HUES48 (cell line): ENCODE results near the gene ATF5.
A peak's percentile ranks its signal among the peaks of the same experiment; 100 is the strongest.
"Not testable (repeated sequence)": the region's sequence is repeated elsewhere in the genome, so short reads cannot be mapped to it uniquely, and the experiment has no call there.

Experiments used
- H3K27ac ChIP-seq: one replicate; pipeline ENCODE4 v1.7.0; 2013; ENCODE audit warnings: low read depth, low read length, inconsistent platforms
- H3K27me3 ChIP-seq: 2 replicates; pipeline ENCODE4 v1.6.1; 2013; ENCODE audit warnings: mild to moderate bottlenecking, low read length; ENCODE audit not compliant: control insufficient read depth, insufficient read depth
- H3K36me3 ChIP-seq: 2 replicates; pipeline ENCODE4 v1.6.1; 2013; ENCODE audit warnings: low read length; ENCODE audit not compliant: control insufficient read depth, insufficient read depth
- H3K4me1 ChIP-seq: 2 replicates; pipeline ENCODE4 v1.6.1; 2013; ENCODE audit warnings: mild to moderate bottlenecking, low read length; ENCODE audit not compliant: control insufficient read depth, insufficient read depth
- H3K4me3 ChIP-seq: 2 replicates; pipeline ENCODE4 v1.5.1; 2013; ENCODE audit warnings: mild to moderate bottlenecking, low read depth, low read length
- H3K9ac ChIP-seq: 2 replicates; pipeline ENCODE4 v1.6.1; 2013; ENCODE audit warnings: mild to moderate bottlenecking, low read depth, low read length, moderate library complexity
- H3K9me3 ChIP-seq: 2 replicates; pipeline ENCODE4 v1.6.1; 2013; ENCODE audit warnings: low read length; ENCODE audit not compliant: control insufficient read depth, insufficient read depth

ATF5 gene

GRCh38 chr19:49936549-49936948 is 7.5 kb downstream of the ATF5 start:
- Histone ChIP-seq H3K9ac (no peak overlapping the region), H3K4me1 (no peaks in the 10 kb centered on the region), H3K36me3 (no peaks in the 10 kb centered on the region), H3K27ac (no peak overlapping the region), H3K9me3 (no peaks in the 10 kb centered on the region), H3K27me3 (no peaks in the 10 kb centered on the region), H3K4me3 (no peak overlapping the region)

GRCh38 chr19:49937750-49938381 is 8.9 kb downstream of the ATF5 start:
- no peaks in the 10 kb centered on the region for H3K9me3 ChIP-seq
- no peaks in the 10 kb centered on the region for H3K36me3 ChIP-seq
- peak overlapping the region; percentile 29; the same call in 1 of the 2 replicates for H3K4me3 ChIP-seq
- H3K4me1 ChIP-seq, result no peaks in the 10 kb centered on the region
- H3K9ac ChIP-seq, result no peak overlapping the region
- no peak overlapping the region for H3K27ac ChIP-seq
- no peaks in the 10 kb centered on the region for H3K27me3 ChIP-seq

DNA sequence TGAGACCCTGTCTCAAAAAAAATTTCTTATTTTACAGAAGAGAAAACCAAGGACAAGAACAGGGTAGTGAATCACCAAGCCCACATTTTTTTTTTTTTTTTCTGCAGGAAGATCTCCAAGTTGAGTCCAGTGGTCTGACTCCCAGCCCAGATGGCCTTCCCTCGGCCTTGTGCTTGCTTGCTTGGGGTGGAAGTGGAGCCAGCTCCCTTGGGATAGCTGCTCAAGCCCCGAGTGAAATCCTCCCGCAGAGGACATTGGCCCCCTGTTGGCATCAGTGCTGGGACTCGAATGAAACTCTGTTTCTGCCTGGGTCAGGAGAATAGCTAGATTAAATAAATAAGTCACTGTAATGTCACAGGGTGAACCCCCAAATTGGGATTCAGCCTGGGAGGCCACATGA is 9.7 kb downstream of the ATF5 start:
- no peak overlapping the region for H3K9ac ChIP-seq
- H3K27ac ChIP-seq, result no peak overlapping the region
- H3K4me3 ChIP-seq, result no peak overlapping the region
- H3K9me3 ChIP-seq, result no peaks in the 10 kb centered on the region
- H3K27me3 ChIP-seq, result no peaks in the 10 kb centered on the region
- no peaks in the 10 kb centered on the region for H3K36me3 ChIP-seq
- H3K4me1 ChIP-seq, result no peaks in the 10 kb centered on the region

- Histone ChIP-seq H3K36me3 (no peaks in the 10 kb centered on the region), H3K4me3 (no peak overlapping the region), H3K9me3 (no peaks in the 10 kb centered on the region), H3K27me3 (no peaks in the 10 kb centered on the region), H3K9ac (no peak overlapping the region), H3K27ac (no peak overlapping the region), H3K4me1 (no peaks in the 10 kb centered on the region)
These were observed 10.9 kb downstream of the ATF5 start for GRCh38 chr19:49939721-49940481.

- no peaks in the 10 kb centered on the region for H3K4me1 ChIP-seq
- no peaks in the 10 kb centered on the region for H3K27me3 ChIP-seq
- H3K36me3 ChIP-seq, result no peaks in the 10 kb centered on the region
- H3K4me3 ChIP-seq, result no peak overlapping the region
- H3K27ac ChIP-seq, result no peak overlapping the region
- H3K9ac ChIP-seq, result no peak overlapping the region
- H3K9me3 ChIP-seq, result no peaks in the 10 kb centered on the region
These were observed 11.4 kb downstream of the ATF5 start for GRCh38 chr19:49940482-49940791.

GRCh38 chr19:49944567-49944966 is 15.6 kb downstream of the ATF5 start:
- H3K36me3 ChIP-seq, H3K4me3 ChIP-seq, H3K4me1 ChIP-seq, H3K27me3 ChIP-seq, H3K27ac ChIP-seq, H3K9ac ChIP-seq, H3K9me3 ChIP-seq: not testable (repeated sequence)

DNA sequence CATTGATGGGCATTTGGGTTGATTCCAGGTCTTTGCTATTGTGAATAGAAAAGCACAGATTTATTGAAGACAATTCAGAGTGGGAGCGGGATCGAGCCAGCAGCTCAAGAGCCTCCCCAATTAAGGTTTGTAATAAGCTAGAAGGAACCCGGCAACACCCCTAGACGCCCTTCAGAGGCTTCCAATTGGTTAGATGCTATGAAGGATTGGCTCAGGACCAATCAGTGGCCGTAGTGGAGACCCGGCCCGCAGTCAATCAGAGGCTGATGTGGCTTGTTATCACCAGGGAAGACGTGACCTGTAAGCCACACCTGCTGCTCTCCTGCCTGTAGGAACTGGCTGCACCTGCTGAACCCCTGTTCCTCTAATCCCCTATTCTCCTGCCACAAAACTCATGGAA is 17.4 kb downstream of the ATF5 start:
- H3K9me3 ChIP-seq, result no peaks in the 10 kb centered on the region
- H3K27me3 ChIP-seq, result no peaks in the 10 kb centered on the region
- H3K9ac ChIP-seq, result no peak overlapping the region
- H3K4me3 ChIP-seq, result no peak overlapping the region
- no peaks in the 10 kb centered on the region for H3K36me3 ChIP-seq
- no peak overlapping the region for H3K27ac ChIP-seq
- no peaks in the 10 kb centered on the region for H3K4me1 ChIP-seq

DNA sequence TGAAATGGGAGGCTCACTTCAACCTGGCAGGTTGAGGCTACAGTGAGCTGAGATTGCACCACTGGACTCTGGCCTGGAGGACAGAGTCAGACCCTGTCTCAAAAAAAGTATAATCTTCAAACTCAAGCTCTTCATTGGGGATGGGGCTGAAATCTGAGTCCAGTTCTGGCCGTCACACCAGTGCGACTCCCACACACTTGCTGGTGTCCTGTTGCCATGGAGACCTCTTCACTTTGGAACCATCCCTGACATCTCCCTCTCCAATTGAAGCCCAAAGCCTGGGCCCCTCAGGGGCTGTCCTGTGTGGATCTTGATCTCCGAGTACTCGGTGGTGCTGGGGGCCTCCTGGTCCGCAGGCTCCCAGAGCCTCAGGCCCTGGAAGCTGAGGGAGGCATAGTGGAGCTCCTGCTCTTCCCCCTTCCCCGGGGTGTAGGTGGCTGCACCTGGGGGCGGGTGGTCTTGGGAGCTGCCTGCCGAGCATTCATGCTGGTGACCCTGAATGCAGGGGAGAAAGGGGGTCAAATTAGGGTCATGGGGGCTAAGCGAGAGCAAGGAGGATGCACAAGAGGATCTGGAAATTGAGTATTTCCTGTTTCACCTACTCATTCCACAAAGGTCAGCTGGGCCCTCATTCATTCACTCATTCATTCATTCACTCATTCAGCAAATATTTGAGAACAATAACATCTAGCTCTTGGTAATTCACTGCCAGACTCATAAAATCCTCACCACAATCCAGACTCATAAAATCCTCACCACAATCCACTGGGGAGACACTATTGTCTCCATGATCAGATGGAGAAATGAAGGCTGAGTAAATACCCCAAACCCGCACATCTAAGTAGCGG is 21.0 kb downstream of the ATF5 start:
- H3K9ac ChIP-seq, result no peak overlapping the region
- H3K27me3 ChIP-seq, result no peaks in the 10 kb centered on the region
- no peaks in the 10 kb centered on the region for H3K9me3 ChIP-seq
- H3K4me3 ChIP-seq, result no peak overlapping the region
- H3K36me3 ChIP-seq, result no peaks in the 10 kb centered on the region
- H3K27ac ChIP-seq, result no peak overlapping the region
- peaks cover 13% of the 10 kb centered on the region for H3K4me1 ChIP-seq

DNA sequence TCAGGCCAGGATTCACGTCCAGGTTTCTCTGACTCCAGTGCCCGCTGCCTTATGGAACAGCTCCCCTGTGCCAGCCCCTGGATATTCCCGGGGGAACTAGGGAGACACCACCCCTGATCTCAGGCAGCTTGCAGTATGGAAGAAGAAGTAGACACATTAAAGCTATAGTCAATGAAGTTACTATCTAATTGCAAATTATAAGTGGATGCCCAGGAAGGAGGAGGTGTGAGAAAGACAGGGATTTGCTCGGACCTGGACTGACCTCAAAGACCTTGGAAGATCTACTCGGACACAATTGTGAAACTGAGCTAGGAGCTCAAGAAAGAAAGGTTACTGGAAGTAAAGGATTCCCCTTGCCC is 21.6 kb downstream of the ATF5 start:
- Histone ChIP-seq H3K4me3 (no peak overlapping the region), H3K27ac (no peak overlapping the region), H3K9me3 (no peaks in the 10 kb centered on the region), H3K36me3 (no peaks in the 10 kb centered on the region), H3K9ac (no peak overlapping the region), H3K4me1 (peaks cover 13% of the 10 kb centered on the region), H3K27me3 (no peaks in the 10 kb centered on the region)

- H3K4me1 ChIP-seq, result peaks cover 13% of the 10 kb centered on the region
- no peaks in the 10 kb centered on the region for H3K9me3 ChIP-seq
- no peak overlapping the region for H3K9ac ChIP-seq
- no peak overlapping the region for H3K4me3 ChIP-seq
- no peaks in the 10 kb centered on the region for H3K36me3 ChIP-seq
- no peaks in the 10 kb centered on the region for H3K27me3 ChIP-seq
- H3K27ac ChIP-seq, result no peak overlapping the region
These were observed 22.0 kb downstream of the ATF5 start for GRCh38 chr19:49950956-49951526.
